Measurements from ENCODE around the gene WDR19.

WDR19 gene

GRCh38 chr4:39305912-39306677 lies 123.8 kb downstream of the WDR19 start:
- peak; percentile 56 for DNase-seq

DNA sequence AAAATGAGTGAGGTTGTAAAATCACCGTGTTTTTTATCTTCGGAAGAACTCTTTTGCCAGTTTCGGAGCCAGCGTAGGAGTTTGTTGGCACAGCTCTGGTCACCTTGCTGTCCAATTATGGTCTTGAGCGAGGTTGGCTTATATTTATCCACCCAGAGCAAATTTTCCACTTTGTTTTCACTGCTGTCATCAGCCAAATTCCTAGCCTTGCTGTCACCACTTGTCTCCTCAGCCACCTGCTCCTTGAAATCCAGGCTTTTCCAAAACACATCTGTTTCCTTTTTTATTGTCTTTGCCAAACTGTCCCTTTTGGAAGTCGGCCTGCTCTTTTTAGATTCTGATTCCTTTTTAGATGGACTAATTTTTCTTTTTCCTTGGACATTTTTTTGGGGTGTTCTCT lies 126.3 kb downstream of the WDR19 start:
- DNase-seq = no peak

- DNase-seq = no peak
Observed at GRCh38 chr4:39312816-39313215, 130.5 kb downstream of the WDR19 start.

DNA sequence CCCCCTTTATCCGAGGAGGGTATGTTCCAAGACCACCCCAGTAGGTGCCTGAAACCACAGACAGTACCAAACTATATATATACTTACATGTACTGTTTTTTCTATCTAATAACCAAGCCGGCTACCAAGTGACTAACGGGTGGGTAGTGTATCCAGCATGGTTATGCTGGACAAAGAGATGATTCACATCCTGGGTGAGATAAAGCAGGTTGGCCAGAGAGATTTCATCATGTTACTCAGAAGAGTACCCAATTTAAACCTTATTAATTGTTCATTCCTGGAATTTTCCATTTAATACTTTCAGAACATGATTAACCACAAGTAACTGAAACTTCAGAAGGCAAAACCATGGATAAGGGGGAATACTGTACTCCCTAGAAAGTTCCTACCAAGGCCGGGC lies 137.3 kb downstream of the WDR19 start:
- DNase-seq = no peak

DNA sequence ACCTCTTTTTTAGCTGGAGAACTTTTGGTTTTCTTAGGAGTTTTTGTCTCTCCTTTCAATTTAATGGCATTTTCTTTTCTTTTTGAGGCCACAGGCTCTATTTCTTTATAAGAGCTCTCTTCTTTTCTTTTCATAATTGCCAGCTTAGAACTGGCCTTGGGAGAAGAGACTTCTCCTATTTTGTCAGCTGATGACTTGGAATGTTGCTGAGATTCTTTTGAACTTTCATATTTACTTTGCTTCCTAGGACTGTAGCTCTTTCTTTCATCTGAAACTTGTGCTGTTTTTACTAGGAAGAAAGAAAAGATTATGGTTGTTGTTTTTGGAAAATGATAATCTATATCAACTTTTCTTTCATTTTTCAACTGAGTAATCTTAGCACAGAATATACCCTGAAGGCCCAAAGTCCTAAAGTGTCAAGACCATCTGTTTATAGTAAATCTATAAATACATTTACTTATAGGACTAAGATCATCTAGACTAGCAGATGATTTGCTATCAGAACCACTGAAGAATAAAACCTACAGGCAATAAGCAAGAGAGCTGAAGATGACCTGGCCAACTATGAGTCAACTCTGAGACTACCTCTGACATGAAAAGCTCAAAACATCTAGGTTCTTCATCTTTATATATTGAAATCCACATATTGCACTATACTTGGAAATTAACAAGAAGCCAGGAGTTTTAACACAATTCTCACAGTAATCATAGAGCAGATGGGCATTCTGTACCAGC lies 138.2 kb downstream of the WDR19 start:
- no peak for DNase-seq

- no peak for DNase-seq
Observed at GRCh38 chr4:39323821-39324220, 141.5 kb downstream of the WDR19 start.

GRCh38 chr4:39324446-39324845 lies 142.1 kb downstream of the WDR19 start:
- DNase-seq = no peak

GRCh38 chr4:39324897-39325613 lies 142.7 kb downstream of the WDR19 start:
- DNase-seq = no peak

GRCh38 chr4:39326468-39326977 lies 144.2 kb downstream of the WDR19 start:
- no peak for DNase-seq

- DNase-seq = no peak
Observed at GRCh38 chr4:39330353-39330752, 148.0 kb downstream of the WDR19 start.

- DNase-seq = no peak
Observed at GRCh38 chr4:39331191-39331590, 148.9 kb downstream of the WDR19 start.
